Activated T-cell treated with anti-CD3 and anti-CD28 coated beads for 24 hours (primary cell): ENCODE data around the gene BIRC6.
"Not testable (repeated sequence)": the region's sequence is repeated elsewhere in the genome, so short reads cannot be mapped to it uniquely, and the experiment has no call there.

Experiments used
- DNase-seq: peaks from one replicate; pipeline ENCODE4 v3.0.0-alpha.2; 2020; ENCODE audit warnings: low read depth

Gene BIRC6

GRCh38 chr2:32617599-32618189, 260.9 kb downstream of the BIRC6 start:
- no peak for DNase-seq

GRCh38 chr2:32622570-32623310, 265.9 kb downstream of the BIRC6 start:
- no peak for DNase-seq

GRCh38 chr2:32623311-32623706, 266.5 kb downstream of the BIRC6 start:
- DNase-seq, result no peak

GRCh38 chr2:32624812-32625211, 268.0 kb downstream of the BIRC6 start:
- no peak for DNase-seq

GRCh38 chr2:32626639-32627221, 269.9 kb downstream of the BIRC6 start:
- DNase-seq, result no peak

GRCh38 chr2:32627441-32627813, 270.6 kb downstream of the BIRC6 start:
- DNase-seq, result no peak

- DNase-seq, result peak; percentile 95
Measured at GRCh38 chr2:32627814-32628579, 271.2 kb downstream of the BIRC6 start, which contains the start of gene TTC27. TTC27 (plus strand) TSS chr2:32628050; CDS start chr2:32628293, 243 bp downstream.

- no peak for DNase-seq
Measured at GRCh38 chr2:32632089-32632488, 275.3 kb downstream of the BIRC6 start.

GRCh38 chr2:32633040-32633439, 276.2 kb downstream of the BIRC6 start:
- DNase-seq, result no peak

- DNase-seq, result not testable (repeated sequence)
Measured at GRCh38 chr2:32638548-32638947, 281.7 kb downstream of the BIRC6 start.

- no peak for DNase-seq
Measured at GRCh38 chr2:32641180-32641579, 284.4 kb downstream of the BIRC6 start.

- DNase-seq, result no peak
Measured at GRCh38 chr2:32647180-32647651, 290.4 kb downstream of the BIRC6 start.

GRCh38 chr2:32652555-32653209, 295.9 kb downstream of the BIRC6 start:
- no peak for DNase-seq

GRCh38 chr2:32656069-32656468, 299.2 kb downstream of the BIRC6 start:
- DNase-seq, result no peak

GRCh38 chr2:32663864-32664263, 307.0 kb downstream of the BIRC6 start:
- no peak for DNase-seq

GRCh38 chr2:32666704-32667103, 309.9 kb downstream of the BIRC6 start:
- no peak for DNase-seq

- no peak for DNase-seq
Measured at GRCh38 chr2:32668254-32668653, 311.4 kb downstream of the BIRC6 start.
